Caco-2 (cell line): Measurements from ENCODE around the gene PAAF1. TPM values are rescaled to one million over a fixed set of nuclear protein-coding genes. Genes with fewer than 3 reads are reported as not detected.
A peak's percentile ranks its signal among the peaks of the same experiment; 100 is the strongest.

Source experiments
- BruUV-seq: library from RNA; stranded (reverse); fragments of 400-500 nt; replicated peaks from 2 replicates; lab custom pipeline; 2021; lab: Mats Ljungman, UMichigan
- CTCF ChIA-PET: fragments of 300-600 bp; sonication (Branson Sonifier 250); formaldehyde crosslinking; loops from one replicate; lab custom pipeline; 2022; ENCODE audit warnings: antibody characterized with exemption; lab: Charles Lee
- POLR2A ChIA-PET: fragments of 300-600 bp; sonication (Branson Sonifier 250); formaldehyde crosslinking; loops from one replicate; lab custom pipeline; 2022; ENCODE audit warnings: antibody characterized with exemption; lab: Charles Lee
- DNase-seq, 2 experiments: peaks; one replicate each; pipeline versions ENCODE4 v3.0.0 to v3.0.0-alpha.2; 2020 to 2022
- H3K27me3 ChIP-seq: replicated peaks from 2 replicates; pipeline ENCODE4 v1.6.0; 2011; ENCODE audit warnings: low read length; ENCODE audit not compliant: control insufficient read depth, insufficient read depth
- H3K36me3 ChIP-seq: 2 replicates; pipeline ENCODE4 v1.5.1; 2011; ENCODE audit warnings: low read length; ENCODE audit not compliant: control insufficient read depth, insufficient read depth
- H3K4me1 ChIP-seq: fragments of 250-450 bp; sonication (Bioruptor Pico); 2 replicates; pipeline ENCODE4 v1.5.1; 2020; ENCODE audit warnings: mild to moderate bottlenecking
- H3K4me3 ChIP-seq: 2 replicates; pipeline ENCODE4 v1.5.1; 2011; ENCODE audit warnings: low read depth, mild to moderate bottlenecking, control low read depth, low read length
- H3K9me3 ChIP-seq: fragments of 250-450 bp; sonication (Bioruptor Pico); 2 replicates; pipeline ENCODE4 v1.5.1; 2020; ENCODE audit warnings: mild to moderate bottlenecking, moderate library complexity
- H3K27ac Mint-ChIP-seq: one replicate; pipeline ENCODE4 v1.8.0; 2022; ENCODE audit warnings: mixed read lengths; ENCODE audit not compliant: unreplicated experiment
- H3K27me3 Mint-ChIP-seq: one replicate; pipeline ENCODE4 v1.8.0; 2022; ENCODE audit warnings: mixed read lengths; ENCODE audit not compliant: insufficient read depth, unreplicated experiment
- H3K36me3 Mint-ChIP-seq: one replicate; pipeline ENCODE4 v1.8.0; 2022; ENCODE audit warnings: mild to moderate bottlenecking, mixed read lengths; ENCODE audit not compliant: insufficient read depth, unreplicated experiment
- H3K4me1 Mint-ChIP-seq: one replicate; pipeline ENCODE4 v1.8.0; 2022; ENCODE audit warnings: low read depth, mixed read lengths; ENCODE audit not compliant: unreplicated experiment
- H3K4me3 Mint-ChIP-seq: one replicate; pipeline ENCODE4 v1.8.0; 2022; ENCODE audit warnings: mild to moderate bottlenecking, moderate library complexity, mixed read lengths; ENCODE audit not compliant: unreplicated experiment
- H3K9me3 Mint-ChIP-seq: one replicate; pipeline ENCODE4 v1.8.0; 2022; ENCODE audit warnings: mixed read lengths; ENCODE audit not compliant: unreplicated experiment
- intact Hi-C: fragments of 100-400 bp; cut with micrococcal nuclease; formaldehyde crosslinking; loops from one replicate; pipeline ENCODE4 v1.10.0; 2022; ENCODE audit not compliant: unreplicated experiment
- total RNA-seq: library from RNA; stranded (reverse); gene quantifications from 2 replicates; pipeline ENCODE4 v1.2.3, GENCODE V29; 2022
- TF ChIP-seq, protein P1 (sequence below), 2 experiments: fragments of 200-600 bp in 1 of 2; IDR thresholded peaks; 1 replicate in 1 of 2; 2 replicates in 1 of 2; pipeline versions ENCODE4 v1.5.1 to v1.8.0; 2011 to 2022; ENCODE audit warnings: antibody characterized with exemption in 1 of 2, control low read depth in 1 of 2, inconsistent platforms in 1 of 2, low read depth in 1 of 2, low read length in 1 of 2, mild to moderate bottlenecking in 1 of 2, moderate library complexity in 1 of 2; ENCODE audit not compliant: insufficient read depth in 1 of 2, severe bottlenecking in 1 of 2, unreplicated experiment in 1 of 2

PAAF1 gene
- total RNA-seq, 1 experiment from 2014 or later: 51.6 TPM

DNA sequence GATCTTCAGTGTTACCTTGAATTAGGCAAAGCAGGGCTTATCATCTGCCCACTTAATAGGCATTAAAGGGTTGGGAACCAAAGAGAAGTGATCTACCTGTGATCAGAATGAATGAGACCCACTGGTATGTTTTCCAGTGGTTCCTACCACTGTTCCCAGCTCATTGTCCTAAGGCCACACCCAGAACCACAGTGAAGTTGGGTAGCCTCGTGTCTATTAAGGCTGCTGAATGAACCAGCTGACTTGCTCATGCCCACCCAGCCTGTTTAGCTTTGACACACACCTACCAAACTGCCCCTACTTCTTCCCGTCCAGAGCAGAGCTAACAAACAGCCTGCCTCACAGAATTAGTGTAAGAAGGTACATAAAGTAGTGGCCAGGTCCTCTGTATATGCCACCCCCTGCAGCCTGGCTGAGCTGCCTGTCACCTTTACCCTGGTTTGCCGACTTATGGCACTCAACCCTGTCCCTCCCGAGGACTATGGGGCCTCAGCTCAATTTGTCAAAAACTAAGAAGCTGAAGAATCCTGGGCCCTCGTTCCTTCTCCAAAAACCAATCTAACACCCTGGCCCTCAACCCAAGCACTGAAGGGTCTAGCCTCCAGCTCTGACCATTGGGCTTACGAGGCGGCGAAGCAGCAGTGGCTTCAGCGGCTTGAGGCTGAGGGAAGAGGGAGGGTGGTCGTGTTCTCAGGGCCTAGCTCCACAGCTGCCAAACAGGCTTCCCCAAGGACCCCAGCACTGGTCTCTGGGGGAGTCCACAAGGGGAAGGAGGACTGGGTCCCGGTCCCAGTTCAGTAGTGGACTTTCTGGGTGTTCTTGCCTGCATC is 96.0 kb downstream of the PAAF1 start:
- intact Hi-C loops: no loop called here
- Mint-ChIP-seq H3K36me3 (peaks cover 39% of the 10 kb centered on the region), H3K4me1 (no peaks in the 10 kb centered on the region), H3K9me3 (no peaks in the 10 kb centered on the region), H3K27ac (peak overlapping the region; percentile 19), H3K27me3 (no peaks in the 10 kb centered on the region), H3K4me3 (no peak overlapping the region)
- H3K9me3 ChIP-seq: no peaks in the 10 kb centered on the region
- peak in 1 of 2 experiments; percentile 35 for DNase-seq
- ChIA-PET CTCF (interaction anchor here (0.7 to 1.1 kb wide), 2 partner anchors 10 to 283 kb away, joined by 3 to 5 read pairs; partner anchors contain the start of gene UCP2), POLR2A (interaction anchor here (0.6 to 1.5 kb wide), 2 partner anchors 10 to 1680 kb away, joined by 3 to 13 read pairs; partner anchors contain the start of gene UCP2)
- TF ChIP-seq, protein P1, sequence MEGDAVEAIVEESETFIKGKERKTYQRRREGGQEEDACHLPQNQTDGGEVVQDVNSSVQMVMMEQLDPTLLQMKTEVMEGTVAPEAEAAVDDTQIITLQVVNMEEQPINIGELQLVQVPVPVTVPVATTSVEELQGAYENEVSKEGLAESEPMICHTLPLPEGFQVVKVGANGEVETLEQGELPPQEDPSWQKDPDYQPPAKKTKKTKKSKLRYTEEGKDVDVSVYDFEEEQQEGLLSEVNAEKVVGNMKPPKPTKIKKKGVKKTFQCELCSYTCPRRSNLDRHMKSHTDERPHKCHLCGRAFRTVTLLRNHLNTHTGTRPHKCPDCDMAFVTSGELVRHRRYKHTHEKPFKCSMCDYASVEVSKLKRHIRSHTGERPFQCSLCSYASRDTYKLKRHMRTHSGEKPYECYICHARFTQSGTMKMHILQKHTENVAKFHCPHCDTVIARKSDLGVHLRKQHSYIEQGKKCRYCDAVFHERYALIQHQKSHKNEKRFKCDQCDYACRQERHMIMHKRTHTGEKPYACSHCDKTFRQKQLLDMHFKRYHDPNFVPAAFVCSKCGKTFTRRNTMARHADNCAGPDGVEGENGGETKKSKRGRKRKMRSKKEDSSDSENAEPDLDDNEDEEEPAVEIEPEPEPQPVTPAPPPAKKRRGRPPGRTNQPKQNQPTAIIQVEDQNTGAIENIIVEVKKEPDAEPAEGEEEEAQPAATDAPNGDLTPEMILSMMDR (IDR thresholded peaks at IDR 0.05; ENCODE audit: insufficient read depth in 1 of 2, low read depth in 1 of 2, low read length in 1 of 2, severe bottlenecking in 1 of 2, unreplicated experiment in 1 of 2): no peak
- H3K4me3 ChIP-seq: no peak overlapping the region
- no peaks in the 10 kb centered on the region for H3K27me3 ChIP-seq
- peaks cover 7% of the 10 kb centered on the region; the same call in 1 of the 2 replicates for H3K36me3 ChIP-seq
- no peaks in the 10 kb centered on the region for H3K4me1 ChIP-seq
- TSS peak; percentile 3 for BruUV-seq

DNA sequence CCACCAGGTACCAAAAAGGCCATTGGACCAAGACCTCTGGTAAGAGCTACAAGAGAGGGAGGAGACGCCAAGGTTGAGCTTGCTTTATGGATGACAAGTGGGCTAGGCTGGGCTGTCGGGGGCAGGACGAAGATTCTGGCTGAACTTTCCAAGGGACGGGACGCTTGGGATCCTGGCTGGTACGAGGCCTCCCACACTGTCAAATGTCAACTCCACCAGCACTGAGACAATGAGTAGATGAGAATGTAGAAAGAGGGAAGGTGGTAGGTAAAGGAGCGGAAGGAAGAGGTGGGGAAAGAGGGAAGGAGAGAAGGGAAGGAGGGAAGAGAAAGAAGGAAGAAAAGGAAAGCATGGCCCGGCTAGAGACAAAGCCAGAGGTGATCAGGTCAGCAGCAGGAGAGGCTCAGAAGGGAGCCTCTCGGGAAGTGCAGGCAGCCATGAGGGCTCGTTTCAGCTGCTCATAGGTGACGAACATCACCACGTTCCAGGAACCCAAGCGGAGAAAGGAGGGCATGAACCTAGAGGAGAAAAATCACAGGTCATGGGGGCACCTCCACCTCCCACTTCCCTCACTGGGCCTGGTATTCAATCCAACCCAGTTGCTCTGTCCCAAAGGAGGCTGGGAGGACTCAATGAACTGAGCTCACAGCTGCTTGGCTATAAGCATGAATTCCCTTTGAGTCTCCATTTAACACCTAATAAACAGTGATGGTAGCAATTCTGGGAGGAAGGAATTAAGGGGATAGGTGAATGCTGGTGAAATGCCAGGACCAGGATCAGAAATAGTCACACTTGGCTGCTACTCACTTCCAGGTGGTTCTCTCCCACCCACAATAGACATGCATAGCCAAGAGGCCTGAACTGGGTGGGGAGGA is 98.0 kb downstream of the PAAF1 start:
- Mint-ChIP-seq H3K9me3 (no peaks in the 10 kb centered on the region), H3K4me1 (no peaks in the 10 kb centered on the region), H3K36me3 (peaks cover 38% of the 10 kb centered on the region), H3K4me3 (no peak overlapping the region), H3K27ac (no peak overlapping the region), H3K27me3 (no peaks in the 10 kb centered on the region)
- peak in 1 of 2 experiments; percentile 25 for DNase-seq
- no peaks in the 10 kb centered on the region for H3K9me3 ChIP-seq
- H3K36me3 ChIP-seq: peaks cover 13% of the 10 kb centered on the region
- TF ChIP-seq, protein P1 (IDR thresholded peaks at IDR 0.05; ENCODE audit: insufficient read depth in 1 of 2, low read depth in 1 of 2, low read length in 1 of 2, severe bottlenecking in 1 of 2, unreplicated experiment in 1 of 2): no peak
- H3K4me3 ChIP-seq: no peak overlapping the region
- ChIA-PET CTCF (no interaction called here), POLR2A (interaction anchor here (0.6 to 0.7 kb wide), 2 partner anchors 9 to 19 kb away, joined by 3 read pairs; no protein-coding TSS in a partner anchor)
- no peaks in the 10 kb centered on the region for H3K27me3 ChIP-seq
- BruUV-seq: no TSS peak
- H3K4me1 ChIP-seq: no peaks in the 10 kb centered on the region
- intact Hi-C loops: no loop called here

DNA sequence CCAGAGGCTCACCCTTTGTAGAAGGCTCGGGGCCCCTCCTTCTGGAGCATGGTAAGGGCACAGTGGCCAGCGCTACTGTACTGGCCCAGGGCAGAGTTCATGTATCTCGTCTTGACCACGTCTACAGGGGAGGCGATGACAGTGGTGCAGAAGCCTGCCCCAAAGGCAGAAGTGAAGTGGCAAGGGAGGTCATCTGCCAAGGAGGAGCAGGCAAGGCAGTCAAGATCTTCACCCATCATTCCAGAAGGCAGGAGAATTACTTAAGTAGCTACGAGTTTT is 98.6 kb downstream of the PAAF1 start:
- Histone ChIP-seq H3K9me3 (no peaks in the 10 kb centered on the region), H3K36me3 (peaks cover 18% of the 10 kb centered on the region), H3K27me3 (no peaks in the 10 kb centered on the region), H3K4me3 (no peak overlapping the region), H3K4me1 (no peaks in the 10 kb centered on the region)
- Mint-ChIP-seq H3K4me3 (no peak overlapping the region), H3K36me3 (peaks cover 43% of the 10 kb centered on the region), H3K27ac (no peak overlapping the region), H3K9me3 (no peaks in the 10 kb centered on the region), H3K27me3 (no peaks in the 10 kb centered on the region), H3K4me1 (no peaks in the 10 kb centered on the region)
- POLR2A ChIA-PET: no interaction called here
- intact Hi-C loops: no loop called here
- peak in 1 of 2 experiments; percentile 30 for DNase-seq
- BruUV-seq: no TSS peak
- TF ChIP-seq, protein P1 (IDR thresholded peaks at IDR 0.05; ENCODE audit: insufficient read depth in 1 of 2, low read depth in 1 of 2, low read length in 1 of 2, severe bottlenecking in 1 of 2, unreplicated experiment in 1 of 2): no peak
- CTCF ChIA-PET: no interaction called here
